Measurements from ENCODE around the gene OTUD6A.

DNA sequence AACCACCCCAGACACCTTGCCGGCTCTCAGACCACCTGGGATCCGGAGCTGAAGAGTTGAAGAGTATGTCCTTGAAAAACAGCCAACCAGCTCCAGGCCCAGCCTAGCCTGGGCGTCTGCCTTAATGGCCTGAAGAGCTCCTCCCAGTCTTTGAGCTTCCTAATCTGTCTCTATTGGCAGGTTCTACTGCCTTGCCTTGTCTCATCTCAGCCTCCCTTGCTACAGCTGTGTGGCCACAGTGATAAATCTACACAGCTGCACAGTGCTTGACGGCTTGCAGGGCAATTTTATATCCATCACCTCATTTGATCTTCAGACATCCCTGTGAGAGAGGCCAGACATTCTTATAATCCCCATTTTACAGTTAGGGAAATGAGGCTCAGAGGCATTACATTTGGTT lies 32.4 kb upstream of the OTUD6A start:
- TF ChIP-seq, protein P1, sequence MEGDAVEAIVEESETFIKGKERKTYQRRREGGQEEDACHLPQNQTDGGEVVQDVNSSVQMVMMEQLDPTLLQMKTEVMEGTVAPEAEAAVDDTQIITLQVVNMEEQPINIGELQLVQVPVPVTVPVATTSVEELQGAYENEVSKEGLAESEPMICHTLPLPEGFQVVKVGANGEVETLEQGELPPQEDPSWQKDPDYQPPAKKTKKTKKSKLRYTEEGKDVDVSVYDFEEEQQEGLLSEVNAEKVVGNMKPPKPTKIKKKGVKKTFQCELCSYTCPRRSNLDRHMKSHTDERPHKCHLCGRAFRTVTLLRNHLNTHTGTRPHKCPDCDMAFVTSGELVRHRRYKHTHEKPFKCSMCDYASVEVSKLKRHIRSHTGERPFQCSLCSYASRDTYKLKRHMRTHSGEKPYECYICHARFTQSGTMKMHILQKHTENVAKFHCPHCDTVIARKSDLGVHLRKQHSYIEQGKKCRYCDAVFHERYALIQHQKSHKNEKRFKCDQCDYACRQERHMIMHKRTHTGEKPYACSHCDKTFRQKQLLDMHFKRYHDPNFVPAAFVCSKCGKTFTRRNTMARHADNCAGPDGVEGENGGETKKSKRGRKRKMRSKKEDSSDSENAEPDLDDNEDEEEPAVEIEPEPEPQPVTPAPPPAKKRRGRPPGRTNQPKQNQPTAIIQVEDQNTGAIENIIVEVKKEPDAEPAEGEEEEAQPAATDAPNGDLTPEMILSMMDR (IDR thresholded peaks at IDR 0.05; ENCODE audit: low read depth, low read length), result no peak
- TF ChIP-seq POLR2A (IDR thresholded peaks at IDR 0.05; ENCODE audit: extremely low read depth, insufficient read length), result no peak

All from NB4 (cell line).